Stomach (tissue), 4 donors: ENCODE data around the gene CYP4F11.

Experiments
- CTCF ChIP-seq, 7 experiments: fragments of 450-650 bp in 4 of 7; fragments of 200-600 bp in 3 of 7; sonication (generic) in 3 of 7; IDR thresholded peaks; one replicate each; pipeline ENCODE4 v1.5.1; 2016 to 2019; ENCODE audit warnings: antibody characterized with exemption in 7 of 7, control low read depth in 2 of 7, mild to moderate bottlenecking in 1 of 7
- EP300 ChIP-seq: sonication (generic); formaldehyde crosslinking; IDR thresholded peaks from one replicate; pipeline ENCODE4 v1.6.1; 2017; ENCODE audit warnings: antibody characterized with exemption
- POLR2A ChIP-seq, 4 donors: fragments of 450-650 bp; IDR thresholded peaks; one replicate each; pipeline ENCODE4 v1.6.1; 2016; ENCODE audit warnings: antibody characterized with exemption in 4 of 4, control low read depth in 2 of 4, mild to moderate bottlenecking in 1 of 4, moderate library complexity in 1 of 4
- POLR2AphosphoS5 ChIP-seq, 3 donors: sonication (generic); formaldehyde crosslinking; IDR thresholded peaks; one replicate each; pipeline ENCODE4 v1.6.1; 2016; ENCODE audit warnings: antibody characterized with exemption in 3 of 3

GRCh38 chr19:15974856-15975255, 40.5 kb upstream of the CYP4F11 start:
- TF ChIP-seq POLR2A (IDR thresholded peaks at IDR 0.05) (no peak), CTCF (IDR thresholded peaks at IDR 0.05) (no peak), EP300 (no peak), POLR2AphosphoS5 (IDR thresholded peaks at IDR 0.05) (no peak)
